HG03097 (cell line): ENCODE results near the gene RSPO4.
"Not testable (repeated sequence)": the region's sequence is repeated elsewhere in the genome, so short reads cannot be mapped to it uniquely, and the experiment has no call there.

Experiments used
- ATAC-seq: cut with Tn5 transposase; IDR thresholded peaks from one replicate; pipeline ENCODE4 v1.9.1; 2021; ENCODE audit not compliant: unreplicated experiment, low FRiP score

RSPO4 gene

DNA sequence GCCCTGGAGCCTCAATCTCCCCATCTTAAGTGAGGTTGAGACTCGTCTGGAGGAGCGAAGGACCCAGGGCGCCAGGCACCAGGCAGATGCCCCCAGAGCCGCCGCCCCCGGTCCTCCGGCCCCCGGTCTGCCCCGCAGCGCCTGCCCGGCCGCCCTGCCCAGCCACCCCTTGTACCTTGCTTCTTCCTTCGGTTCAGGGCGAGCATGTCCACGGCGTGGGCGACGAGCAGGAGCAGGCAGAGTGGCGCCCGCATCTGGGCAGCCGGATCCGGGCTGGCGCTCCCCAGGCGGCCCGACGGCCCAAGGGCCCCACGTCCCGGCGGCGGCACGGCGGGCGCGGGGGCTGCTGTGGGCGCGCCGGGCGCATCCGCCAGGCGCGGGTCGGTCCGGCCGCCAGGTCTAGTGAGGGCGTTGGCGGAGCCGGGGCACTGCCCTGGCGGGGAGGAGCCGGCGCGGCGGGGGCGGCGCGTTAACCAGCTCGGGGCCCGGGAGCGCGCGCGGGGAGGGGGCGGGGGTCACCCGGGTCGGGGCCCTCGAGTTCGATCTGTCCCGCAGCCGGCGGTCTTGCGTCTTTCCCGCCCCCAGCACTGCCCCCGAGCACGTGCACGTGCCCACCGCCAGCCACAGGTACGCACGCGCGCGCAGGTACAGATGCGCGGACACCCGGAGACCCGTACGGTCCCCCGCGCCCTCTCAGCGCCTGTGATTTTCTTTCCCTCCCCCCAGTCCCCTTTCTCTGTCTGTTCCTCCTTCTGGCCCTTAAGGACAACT lies at the start of gene RSPO4:
Gene RSPO4, minus strand, starts transcription at position 401 of the 771 bp plus-strand sequence. Its CDS starts 147 bp downstream, at position 254.
- ATAC-seq, result no peak

DNA sequence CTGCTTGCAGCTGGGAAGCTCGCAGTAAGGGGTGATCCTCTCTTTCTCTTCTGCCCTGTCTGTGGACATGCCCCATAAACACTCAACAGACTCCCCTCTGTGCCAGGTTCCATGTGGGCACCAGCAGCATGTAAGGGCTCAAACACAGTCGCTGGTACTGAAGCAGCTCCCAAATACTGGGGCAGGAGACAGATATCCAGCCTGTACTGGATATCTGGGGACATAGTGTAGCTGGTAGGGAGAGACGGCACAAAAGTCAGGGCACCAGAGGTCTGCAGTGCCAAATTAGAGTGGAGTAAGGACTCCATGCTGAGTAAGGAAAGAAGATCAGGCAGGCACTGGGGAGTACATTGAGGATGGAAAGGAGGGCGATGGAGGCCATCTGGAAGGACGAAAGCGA lies 48.3 kb upstream of the RSPO4 start:
- no peak for ATAC-seq

DNA sequence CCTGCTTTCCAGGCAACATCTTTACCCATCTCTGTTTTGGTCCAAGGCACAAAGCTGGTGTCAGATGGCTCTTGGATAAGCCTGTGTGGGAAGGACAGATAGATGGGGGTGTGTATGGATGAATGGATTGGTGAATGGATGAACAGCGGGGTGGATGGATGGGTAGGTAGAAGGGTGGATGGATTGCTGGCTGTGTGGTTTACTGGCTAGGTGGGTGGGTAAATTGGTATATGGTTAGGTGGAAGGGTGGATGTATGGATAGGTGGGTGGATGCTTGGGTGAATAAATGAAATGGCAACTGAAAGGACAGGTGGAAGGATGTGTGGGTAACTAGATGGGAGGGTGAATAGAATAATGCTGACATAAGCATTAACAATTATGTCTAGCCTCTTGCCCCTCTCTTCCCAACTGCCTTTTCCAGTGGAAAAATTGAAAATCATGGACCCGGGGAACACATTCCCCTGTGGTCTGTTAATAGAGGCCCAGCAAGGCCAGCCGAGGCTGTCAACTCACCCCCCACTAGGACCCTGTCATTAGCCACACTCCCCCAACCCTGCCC lies 43.8 kb upstream of the RSPO4 start:
- no peak for ATAC-seq

GRCh38 chr20:1041845-1042390 lies 39.8 kb upstream of the RSPO4 start:
- no peak for ATAC-seq

- ATAC-seq, result no peak
Measured at GRCh38 chr20:1038205-1038604, 36.1 kb upstream of the RSPO4 start.

GRCh38 chr20:1037039-1037438 lies 34.9 kb upstream of the RSPO4 start:
- ATAC-seq, result no peak

- ATAC-seq, result no peak
Measured at GRCh38 chr20:1035466-1035865, 33.4 kb upstream of the RSPO4 start.

DNA sequence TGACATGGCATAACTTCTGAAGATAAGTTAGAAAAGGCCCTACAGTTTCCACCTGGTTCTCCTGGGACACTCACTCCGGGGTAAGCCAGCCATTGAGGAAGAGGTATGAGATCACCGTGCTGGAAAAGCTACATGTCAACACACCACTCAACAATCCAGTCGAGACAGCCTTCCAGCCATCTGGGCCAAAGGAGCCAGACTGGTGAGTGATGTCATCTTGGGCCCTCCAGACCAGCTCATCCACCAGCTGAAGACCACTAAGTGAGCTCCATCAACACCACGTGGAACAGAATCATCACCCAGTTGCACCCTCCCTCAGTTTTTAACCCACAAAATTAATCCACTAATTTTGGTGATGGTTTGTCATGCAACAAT lies 32.3 kb upstream of the RSPO4 start:
- no peak for ATAC-seq

- no peak for ATAC-seq
Measured at GRCh38 chr20:1033751-1034414, 31.8 kb upstream of the RSPO4 start.

DNA sequence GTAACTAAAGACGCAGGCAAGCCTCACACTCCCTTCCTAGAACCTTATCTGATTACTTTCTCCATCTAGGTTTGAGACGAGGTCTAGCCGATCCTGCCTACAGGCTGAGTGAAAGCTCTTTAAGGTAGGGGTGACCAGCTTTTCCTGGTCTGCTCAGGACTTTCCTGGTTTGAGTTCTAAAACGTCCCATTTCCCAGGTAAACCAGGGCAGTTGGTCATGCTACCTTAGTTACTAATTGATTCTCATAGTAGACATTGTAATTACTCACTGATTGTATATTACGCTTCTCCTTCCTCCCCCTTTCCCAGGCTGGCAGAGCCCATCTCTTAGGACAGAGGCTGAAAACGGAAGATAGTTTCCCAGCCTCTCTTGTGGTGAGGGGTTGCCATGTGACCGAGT lies 27.9 kb upstream of the RSPO4 start:
- no peak for ATAC-seq

DNA sequence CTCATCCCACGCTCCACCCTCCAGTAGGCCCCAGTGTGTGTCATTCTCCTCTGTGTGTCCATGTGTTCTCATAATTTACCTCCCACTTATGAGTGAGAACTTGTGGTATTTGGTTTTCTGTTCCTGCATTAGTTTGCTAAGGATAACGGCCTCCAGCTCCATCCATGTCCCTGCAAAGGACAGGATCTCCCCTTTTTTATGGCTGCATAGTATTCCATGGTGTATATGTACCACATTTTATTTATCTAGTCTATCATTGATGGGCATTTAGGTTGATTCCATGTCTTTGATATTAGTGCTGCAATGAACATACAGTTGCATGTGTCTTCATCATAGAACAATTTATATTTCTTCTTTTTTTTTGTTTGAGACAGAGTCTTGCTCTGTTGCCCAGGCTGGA lies 24.1 kb upstream of the RSPO4 start:
- not testable (repeated sequence) for ATAC-seq

DNA sequence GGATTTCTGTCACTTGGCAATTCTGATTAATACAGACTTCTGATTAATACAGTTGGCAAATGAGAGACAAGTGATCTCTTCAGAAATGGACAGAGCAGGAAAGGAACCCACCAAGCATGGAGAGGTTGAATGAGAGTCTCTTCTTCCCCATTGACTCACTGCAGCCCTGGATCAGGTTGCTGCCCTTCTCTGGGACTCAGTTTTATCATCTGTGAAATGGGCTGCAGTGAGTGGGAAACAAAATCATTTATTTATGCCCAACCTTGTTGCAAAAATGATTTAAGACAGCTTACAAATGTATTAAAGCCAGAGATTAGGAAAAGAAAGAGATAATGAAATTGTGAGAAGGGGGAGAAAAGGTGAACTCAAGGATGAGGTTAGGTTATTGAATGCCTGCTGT lies 20.8 kb upstream of the RSPO4 start:
- ATAC-seq, result no peak

GRCh38 chr20:1020614-1021013 lies 18.5 kb upstream of the RSPO4 start:
- no peak for ATAC-seq

DNA sequence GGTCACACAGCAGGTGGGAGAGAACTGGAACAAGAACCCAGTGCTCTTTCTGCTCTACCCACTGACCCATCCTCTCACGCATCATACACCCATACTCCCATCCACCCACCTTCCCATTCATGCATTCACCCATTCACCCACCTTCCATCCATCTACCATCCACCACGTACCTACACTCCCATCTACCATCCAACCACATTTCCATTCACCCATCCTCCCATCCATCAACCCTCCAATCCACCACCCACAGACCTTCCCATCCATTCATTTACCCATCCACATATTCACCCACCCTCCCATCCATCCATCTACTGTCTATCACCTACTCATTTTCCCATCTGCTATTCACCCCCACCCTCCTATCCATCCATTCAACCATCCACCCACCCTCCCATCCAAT lies 17.2 kb upstream of the RSPO4 start:
- ATAC-seq, result no peak

GRCh38 chr20:1017677-1018076 lies 15.6 kb upstream of the RSPO4 start:
- no peak for ATAC-seq

GRCh38 chr20:1015181-1015580 lies 13.1 kb upstream of the RSPO4 start:
- ATAC-seq, result no peak

GRCh38 chr20:1014471-1014870 lies 12.4 kb upstream of the RSPO4 start:
- ATAC-seq, result no peak

DNA sequence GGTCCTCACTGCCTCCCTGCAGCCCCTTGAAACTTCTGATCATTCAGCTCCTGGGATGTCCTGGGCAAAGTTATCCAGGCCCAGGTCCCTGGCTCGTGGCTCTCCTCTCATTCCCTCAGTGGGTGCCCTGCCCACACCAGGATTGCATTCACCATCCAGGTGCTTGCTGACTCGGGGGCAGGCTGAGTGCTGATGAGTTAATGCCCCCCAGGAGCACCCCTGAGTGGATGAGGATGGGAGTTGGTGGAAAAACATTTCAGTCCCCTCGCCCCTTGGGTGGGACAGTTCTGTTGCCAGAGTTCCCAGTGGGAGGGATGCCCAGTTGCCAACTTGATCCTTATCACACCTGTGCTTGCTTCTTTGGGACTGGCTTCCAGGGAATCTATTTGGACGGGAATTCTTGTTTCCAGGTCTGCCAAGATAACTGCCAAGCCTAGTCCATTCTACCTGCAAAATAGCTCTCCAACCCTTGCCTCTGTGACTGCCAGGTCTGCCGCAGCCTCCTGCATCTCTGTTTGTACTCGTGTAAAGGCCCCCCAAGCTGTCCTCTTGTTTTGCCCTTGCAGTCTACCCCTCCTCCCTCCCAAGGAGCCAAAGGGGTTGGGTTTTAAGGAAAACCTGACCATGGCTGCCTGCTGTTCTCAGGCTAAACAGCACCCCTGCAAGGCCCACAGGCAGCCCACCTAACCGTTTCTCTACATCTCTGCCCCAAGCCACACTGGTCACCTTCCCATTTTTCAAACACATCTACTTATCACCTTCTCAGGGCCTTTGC lies 11.6 kb upstream of the RSPO4 start:
- no peak for ATAC-seq

- no peak for ATAC-seq
Measured at GRCh38 chr20:1012359-1013168, 10.5 kb upstream of the RSPO4 start.

DNA sequence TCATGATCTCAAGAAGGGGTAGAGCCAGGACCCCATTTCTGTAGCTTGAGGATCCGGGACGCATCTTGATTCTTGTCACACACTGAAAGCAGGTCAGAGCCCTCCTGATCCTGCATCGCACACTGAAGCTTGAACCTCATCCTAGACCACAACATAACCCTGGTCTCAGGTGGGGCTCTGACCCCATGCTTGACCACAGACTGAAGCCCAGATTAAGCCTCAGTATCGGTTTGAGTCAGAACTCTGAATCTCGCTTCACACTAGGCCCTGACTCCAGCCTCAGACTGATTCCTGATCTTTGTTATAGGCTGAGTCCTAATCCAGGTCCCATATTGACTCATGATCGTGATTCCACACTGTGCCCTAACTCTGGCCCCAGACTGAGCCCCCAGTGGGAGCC lies 8.5 kb upstream of the RSPO4 start:
- ATAC-seq, result no peak
